Measurements from ENCODE around the gene KCNAB2.

KCNAB2 gene

DNA sequence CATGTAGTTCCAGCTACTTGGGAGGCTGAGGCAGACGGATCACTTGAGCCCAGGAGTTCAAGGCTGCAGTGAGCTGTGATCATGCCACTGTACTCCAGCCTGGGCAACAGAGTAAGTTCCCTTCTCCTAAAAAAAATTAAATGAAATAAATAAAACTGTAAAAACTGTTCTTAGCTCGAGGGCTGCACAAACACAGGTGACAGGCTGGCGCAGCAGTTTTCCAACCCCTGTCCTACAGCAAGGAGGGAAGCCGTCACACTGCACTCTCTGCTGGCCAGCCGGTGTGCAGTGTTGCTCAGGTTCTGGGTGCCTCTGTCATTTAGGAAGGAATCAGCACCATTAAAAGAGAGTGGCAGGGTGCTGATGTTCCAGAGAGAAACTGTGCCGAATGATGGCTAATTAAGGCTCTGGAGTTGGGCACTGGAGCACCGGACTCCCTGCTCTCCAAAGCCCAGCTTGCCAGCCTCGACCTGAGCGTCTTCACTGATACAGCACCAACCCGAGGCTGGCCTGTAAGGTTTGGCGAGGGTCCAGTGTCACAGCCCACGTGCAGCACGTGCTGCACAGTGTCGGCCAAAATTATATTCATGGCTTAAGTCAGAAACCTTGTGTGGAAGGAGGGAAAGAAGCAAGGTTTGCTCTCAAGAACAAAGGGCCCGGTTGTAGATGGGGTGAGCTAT, 26.4 kb upstream of the KCNAB2 start:
- Histone ChIP-seq H4K20me1 (ENCODE audit: insufficient read depth, low read length, poor library complexity, severe bottlenecking) (no peaks in the 10 kb centered on the region), H3F3A (ENCODE audit: low read depth) (no peaks in the 10 kb centered on the region), H3K9ac (ENCODE audit: low read depth, low read length, poor library complexity, severe bottlenecking) (no peak overlapping the region), H3K4me3 (ENCODE audit: low read length, poor library complexity, severe bottlenecking) (no peak overlapping the region), H3K9me2 (replicated peaks; ENCODE audit: low read depth, low read length) (no peaks in the 10 kb centered on the region), H3K36me3 (ENCODE audit: insufficient read depth, low read length) (peaks cover under 1% of the 10 kb centered on the region; the same call in 1 of the 2 replicates), H3K9me3 (ENCODE audit: insufficient read depth, low read depth, low read length) (no peaks in the 10 kb centered on the region), H3K79me2 (ENCODE audit: insufficient read depth, low read length) (peaks cover 2% of the 10 kb centered on the region; the same call in 1 of the 2 replicates), H3K4me1 (ENCODE audit: insufficient read depth, low read length, poor library complexity, severe bottlenecking) (no peaks in the 10 kb centered on the region), H3K4me2 (ENCODE audit: low read depth, low read length, poor library complexity, severe bottlenecking) (no peak overlapping the region), H2AFZ (ENCODE audit: low read length) (no peak overlapping the region), H3K27me3 (ENCODE audit: insufficient read depth, low read length, poor library complexity, severe bottlenecking) (no peaks in the 10 kb centered on the region)
- TF ChIP-seq EZH2phosphoT487 (IDR thresholded peaks at IDR 0.05; ENCODE audit: borderline replicate concordance) = no peak
- TF ChIP-seq, protein P1, sequence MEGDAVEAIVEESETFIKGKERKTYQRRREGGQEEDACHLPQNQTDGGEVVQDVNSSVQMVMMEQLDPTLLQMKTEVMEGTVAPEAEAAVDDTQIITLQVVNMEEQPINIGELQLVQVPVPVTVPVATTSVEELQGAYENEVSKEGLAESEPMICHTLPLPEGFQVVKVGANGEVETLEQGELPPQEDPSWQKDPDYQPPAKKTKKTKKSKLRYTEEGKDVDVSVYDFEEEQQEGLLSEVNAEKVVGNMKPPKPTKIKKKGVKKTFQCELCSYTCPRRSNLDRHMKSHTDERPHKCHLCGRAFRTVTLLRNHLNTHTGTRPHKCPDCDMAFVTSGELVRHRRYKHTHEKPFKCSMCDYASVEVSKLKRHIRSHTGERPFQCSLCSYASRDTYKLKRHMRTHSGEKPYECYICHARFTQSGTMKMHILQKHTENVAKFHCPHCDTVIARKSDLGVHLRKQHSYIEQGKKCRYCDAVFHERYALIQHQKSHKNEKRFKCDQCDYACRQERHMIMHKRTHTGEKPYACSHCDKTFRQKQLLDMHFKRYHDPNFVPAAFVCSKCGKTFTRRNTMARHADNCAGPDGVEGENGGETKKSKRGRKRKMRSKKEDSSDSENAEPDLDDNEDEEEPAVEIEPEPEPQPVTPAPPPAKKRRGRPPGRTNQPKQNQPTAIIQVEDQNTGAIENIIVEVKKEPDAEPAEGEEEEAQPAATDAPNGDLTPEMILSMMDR (conservative IDR thresholded peaks at IDR 0.05; ENCODE audit: low read length) = no peak

DNA sequence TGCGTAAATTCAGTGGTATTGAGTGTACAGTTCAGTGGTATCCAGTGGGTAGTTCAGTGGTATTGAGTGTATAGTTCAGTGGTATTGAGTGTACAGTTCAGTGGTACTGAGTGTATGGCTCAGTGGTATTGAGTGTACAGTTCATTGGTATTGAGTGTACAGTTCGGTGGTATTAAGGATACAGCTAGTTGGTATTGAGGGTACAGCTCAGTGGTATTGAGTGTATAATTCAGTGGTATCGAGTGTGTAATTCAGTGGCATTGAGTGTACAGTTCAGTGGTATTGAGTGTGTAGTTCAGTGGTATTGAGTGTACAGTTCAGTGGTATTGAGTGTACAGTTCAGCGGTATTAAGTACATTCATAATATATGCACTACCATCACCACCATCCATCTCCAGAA, 23.5 kb upstream of the KCNAB2 start:
- H3K9ac ChIP-seq (ENCODE audit: low read depth, low read length, poor library complexity, severe bottlenecking) = no peak overlapping the region
- H3K4me2 ChIP-seq (ENCODE audit: low read depth, low read length, poor library complexity, severe bottlenecking) = no peak overlapping the region
- no peak overlapping the region for H3K4me3 ChIP-seq (ENCODE audit: low read length, poor library complexity, severe bottlenecking)
- H3K9me3 ChIP-seq (ENCODE audit: insufficient read depth, low read depth, low read length) = no peaks in the 10 kb centered on the region
- peaks cover 27% of the 10 kb centered on the region for H3K79me2 ChIP-seq (ENCODE audit: insufficient read depth, low read length)
- 0 out of 2 replicates have a peak, but pooled peaks cover 5% of the 10 kb centered on the region for H3F3A ChIP-seq (ENCODE audit: low read depth)
- TF ChIP-seq, protein P1 (conservative IDR thresholded peaks at IDR 0.05; ENCODE audit: low read length) = no peak
- TF ChIP-seq EZH2phosphoT487 (IDR thresholded peaks at IDR 0.05; ENCODE audit: borderline replicate concordance) = no peak
- peaks cover 6% of the 10 kb centered on the region for H3K4me1 ChIP-seq (ENCODE audit: insufficient read depth, low read length, poor library complexity, severe bottlenecking)
- H3K27me3 ChIP-seq (ENCODE audit: insufficient read depth, low read length, poor library complexity, severe bottlenecking) = no peaks in the 10 kb centered on the region
- H2AFZ ChIP-seq (ENCODE audit: low read length) = no peak overlapping the region
- H3K9me2 ChIP-seq (replicated peaks; ENCODE audit: low read depth, low read length) = no peaks in the 10 kb centered on the region
- peaks cover 9% of the 10 kb centered on the region for H4K20me1 ChIP-seq (ENCODE audit: insufficient read depth, low read length, poor library complexity, severe bottlenecking)
- H3K36me3 ChIP-seq (ENCODE audit: insufficient read depth, low read length) = no peaks in the 10 kb centered on the region

DNA sequence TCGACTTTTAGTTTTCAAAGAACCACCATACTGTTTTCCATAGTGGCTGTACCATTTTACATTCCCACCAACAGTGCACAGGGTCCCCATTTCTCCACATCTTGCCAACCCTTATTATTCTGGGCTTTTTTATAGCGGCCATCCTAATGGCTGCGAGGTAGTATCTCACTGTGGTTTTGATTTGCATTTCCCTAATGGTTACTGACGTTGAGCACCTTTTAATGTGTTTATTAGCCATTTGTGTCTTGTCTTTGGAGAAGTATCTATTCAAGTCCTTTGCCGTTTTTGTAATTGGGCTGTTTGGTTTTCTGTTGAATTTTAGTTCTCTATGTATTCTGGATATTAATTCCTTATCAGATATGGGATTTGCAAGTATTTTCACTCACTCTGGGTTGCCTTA, 22.3 kb upstream of the KCNAB2 start:
- no peak overlapping the region for H3K9ac ChIP-seq (ENCODE audit: low read depth, low read length, poor library complexity, severe bottlenecking)
- 0 out of 2 replicates have a peak, but pooled peaks cover 5% of the 10 kb centered on the region for H3F3A ChIP-seq (ENCODE audit: low read depth)
- peaks cover 10% of the 10 kb centered on the region for H3K4me1 ChIP-seq (ENCODE audit: insufficient read depth, low read length, poor library complexity, severe bottlenecking)
- no peak overlapping the region for H3K4me3 ChIP-seq (ENCODE audit: low read length, poor library complexity, severe bottlenecking)
- peaks cover 39% of the 10 kb centered on the region for H3K79me2 ChIP-seq (ENCODE audit: insufficient read depth, low read length)
- no peak for TF ChIP-seq EZH2phosphoT487 (IDR thresholded peaks at IDR 0.05; ENCODE audit: borderline replicate concordance)
- H3K36me3 ChIP-seq (ENCODE audit: insufficient read depth, low read length) = no peaks in the 10 kb centered on the region
- H3K9me2 ChIP-seq (replicated peaks; ENCODE audit: low read depth, low read length) = no peaks in the 10 kb centered on the region
- H4K20me1 ChIP-seq (ENCODE audit: insufficient read depth, low read length, poor library complexity, severe bottlenecking) = peaks cover 17% of the 10 kb centered on the region
- no peaks in the 10 kb centered on the region for H3K9me3 ChIP-seq (ENCODE audit: insufficient read depth, low read depth, low read length)
- no peak overlapping the region for H2AFZ ChIP-seq (ENCODE audit: low read length)
- no peaks in the 10 kb centered on the region for H3K27me3 ChIP-seq (ENCODE audit: insufficient read depth, low read length, poor library complexity, severe bottlenecking)
- H3K4me2 ChIP-seq (ENCODE audit: low read depth, low read length, poor library complexity, severe bottlenecking) = no peak overlapping the region

DNA sequence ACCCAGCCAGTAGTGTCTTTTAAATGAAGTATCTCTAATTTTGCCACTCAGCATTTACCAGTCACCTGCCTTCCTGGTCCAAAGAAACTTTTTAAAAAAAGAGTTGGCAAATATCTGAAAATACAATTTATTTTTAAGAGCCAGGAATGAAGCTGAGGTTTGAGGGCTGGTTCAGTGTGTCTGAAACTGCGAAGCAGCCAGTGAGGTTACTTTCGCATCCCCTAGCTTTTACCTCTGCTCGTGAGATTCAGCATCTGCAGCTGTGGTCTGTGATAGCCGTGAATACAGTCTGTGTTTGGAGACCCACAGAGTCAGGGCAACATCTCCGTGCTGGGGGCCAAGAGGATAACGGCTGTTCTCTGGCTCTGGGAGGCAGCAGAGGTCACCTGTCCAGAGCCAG, 21.3 kb upstream of the KCNAB2 start:
- Histone ChIP-seq H3K9me3 (ENCODE audit: insufficient read depth, low read depth, low read length) (no peaks in the 10 kb centered on the region), H3K9ac (ENCODE audit: low read depth, low read length, poor library complexity, severe bottlenecking) (no peak overlapping the region), H4K20me1 (ENCODE audit: insufficient read depth, low read length, poor library complexity, severe bottlenecking) (peaks cover 28% of the 10 kb centered on the region), H3K4me3 (ENCODE audit: low read length, poor library complexity, severe bottlenecking) (no peak overlapping the region), H3K4me1 (ENCODE audit: insufficient read depth, low read length, poor library complexity, severe bottlenecking) (peaks cover 19% of the 10 kb centered on the region), H3K36me3 (ENCODE audit: insufficient read depth, low read length) (peaks cover 2% of the 10 kb centered on the region; the same call in 1 of the 2 replicates), H3K79me2 (ENCODE audit: insufficient read depth, low read length) (peaks cover 49% of the 10 kb centered on the region), H3K9me2 (replicated peaks; ENCODE audit: low read depth, low read length) (no peaks in the 10 kb centered on the region), H3F3A (ENCODE audit: low read depth) (0 out of 2 replicates have a peak, but pooled peaks cover 5% of the 10 kb centered on the region), H3K4me2 (ENCODE audit: low read depth, low read length, poor library complexity, severe bottlenecking) (no peak overlapping the region), H3K27me3 (ENCODE audit: insufficient read depth, low read length, poor library complexity, severe bottlenecking) (no peaks in the 10 kb centered on the region), H2AFZ (ENCODE audit: low read length) (no peak overlapping the region)
- TF ChIP-seq, protein P1 (conservative IDR thresholded peaks at IDR 0.05; ENCODE audit: low read length) = no peak
- no peak for TF ChIP-seq EZH2phosphoT487 (IDR thresholded peaks at IDR 0.05; ENCODE audit: borderline replicate concordance)
